OCI-LY1 (cell line): Measurements from ENCODE around the gene RAB7B.
A peak's percentile ranks its signal among the peaks of the same experiment; 100 is the strongest.

Experiments used
- H2AFZ ChIP-seq: fragments of 200-600 bp; sonication (generic), shearing (Covaris generic); 2 replicates; pipeline ENCODE4 v1.6.0; 2014; ENCODE audit warnings: antibody characterized with exemption, mild to moderate bottlenecking, low read length
- H3F3A ChIP-seq: fragments of 200-600 bp; sonication (generic), shearing (Covaris generic); 2 replicates; pipeline ENCODE4 v1.6.0; 2014; ENCODE audit warnings: mild to moderate bottlenecking, antibody characterized with exemption, low read length, moderate library complexity; ENCODE audit not compliant: insufficient read depth
- H3K27ac ChIP-seq: fragments of 200-600 bp; sonication (generic); 2 replicates; pipeline ENCODE4 v1.5.1; 2014; ENCODE audit warnings: low read length, mixed run types, mild to moderate bottlenecking, low read depth; ENCODE audit not compliant: poor library complexity, severe bottlenecking
- H3K27me3 ChIP-seq: fragments of 200-600 bp; sonication (generic); 2 replicates; pipeline ENCODE4 v1.6.0; 2014; ENCODE audit warnings: antibody characterized with exemption, mild to moderate bottlenecking, low read length, moderate library complexity; ENCODE audit not compliant: insufficient read depth
- H3K36me3 ChIP-seq: fragments of 200-600 bp; sonication (generic); 2 replicates; pipeline ENCODE4 v1.6.1; 2014; ENCODE audit warnings: mild to moderate bottlenecking, antibody characterized with exemption, low read length, moderate library complexity, mixed read lengths; ENCODE audit not compliant: insufficient read depth
- H3K4me1 ChIP-seq: fragments of 200-600 bp; sonication (generic); 2 replicates; pipeline ENCODE4 v1.5.1; 2014; ENCODE audit warnings: mild to moderate bottlenecking, low read length, moderate library complexity; ENCODE audit not compliant: insufficient read depth, severe bottlenecking
- H3K4me2 ChIP-seq: fragments of 200-600 bp; sonication (generic), shearing (Covaris generic); 2 replicates; pipeline ENCODE4 v1.6.1; 2014; ENCODE audit warnings: low read length
- H3K4me3 ChIP-seq: fragments of 200-600 bp; sonication (generic); 2 replicates; pipeline ENCODE4 v1.5.1; 2014; ENCODE audit warnings: low read length, low read depth, mild to moderate bottlenecking, mixed read lengths; ENCODE audit not compliant: poor library complexity, severe bottlenecking
- H3K79me2 ChIP-seq: fragments of 200-600 bp; shearing (Covaris generic); 2 replicates; pipeline ENCODE4 v1.6.1; 2016; ENCODE audit warnings: mixed run types, low read length, mixed read lengths; ENCODE audit not compliant: insufficient read depth
- H3K9ac ChIP-seq: fragments of 200-600 bp; sonication (generic), shearing (Covaris generic); 2 replicates; pipeline ENCODE4 v1.6.1; 2014; ENCODE audit warnings: mild to moderate bottlenecking, low read length, mixed read lengths
- H3K9me2 ChIP-seq: fragments of 200-600 bp; sonication (generic), shearing (Covaris generic); 2 replicates; pipeline ENCODE4 v1.6.1; 2014; ENCODE audit warnings: low read depth, mild to moderate bottlenecking, low read length, mixed read lengths
- H3K9me3 ChIP-seq: fragments of 200-600 bp; shearing (Covaris generic); 2 replicates; pipeline ENCODE4 v1.6.1; 2014; ENCODE audit warnings: low read length, mixed read lengths
- H4K20me1 ChIP-seq: fragments of 200-600 bp; sonication (generic), shearing (Covaris generic); 2 replicates; pipeline ENCODE4 v1.6.0; 2016; ENCODE audit warnings: mild to moderate bottlenecking, low read length; ENCODE audit not compliant: insufficient read depth
- CTCF ChIP-seq: fragments of 200-600 bp; sonication (generic), shearing (Covaris generic); IDR thresholded peaks from 2 replicates; pipeline ENCODE4 v1.5.1; 2017; ENCODE audit warnings: mild to moderate bottlenecking, antibody characterized with exemption, low read length, moderate library complexity, mixed read lengths
- EZH2 ChIP-seq: fragments of 200-600 bp; sonication (generic), shearing (Covaris generic); IDR thresholded peaks from 2 replicates; pipeline ENCODE4 v1.8.0; 2017; ENCODE audit warnings: borderline replicate concordance, mixed run types, mild to moderate bottlenecking, antibody characterized with exemption, low read length, moderate library complexity, mixed read lengths

The RAB7B gene

GRCh38 chr1:205940710-205941109 lies 62.5 kb downstream of the RAB7B start:
- no peak for TF ChIP-seq CTCF
- Histone ChIP-seq H3K79me2 (no peaks in the 10 kb centered on the region), H2AFZ (no peak overlapping the region), H3F3A (no peaks in the 10 kb centered on the region), H3K4me2 (no peak overlapping the region), H3K9me2 (no peaks in the 10 kb centered on the region), H3K27me3 (peaks cover 6% of the 10 kb centered on the region; the same call in 1 of the 2 replicates), H3K9me3 (no peaks in the 10 kb centered on the region), H3K36me3 (no peaks in the 10 kb centered on the region), H3K9ac (no peak overlapping the region), H3K4me1 (no peaks in the 10 kb centered on the region), H3K27ac (no peak overlapping the region), H3K4me3 (no peak overlapping the region), H4K20me1 (no peaks in the 10 kb centered on the region)

DNA sequence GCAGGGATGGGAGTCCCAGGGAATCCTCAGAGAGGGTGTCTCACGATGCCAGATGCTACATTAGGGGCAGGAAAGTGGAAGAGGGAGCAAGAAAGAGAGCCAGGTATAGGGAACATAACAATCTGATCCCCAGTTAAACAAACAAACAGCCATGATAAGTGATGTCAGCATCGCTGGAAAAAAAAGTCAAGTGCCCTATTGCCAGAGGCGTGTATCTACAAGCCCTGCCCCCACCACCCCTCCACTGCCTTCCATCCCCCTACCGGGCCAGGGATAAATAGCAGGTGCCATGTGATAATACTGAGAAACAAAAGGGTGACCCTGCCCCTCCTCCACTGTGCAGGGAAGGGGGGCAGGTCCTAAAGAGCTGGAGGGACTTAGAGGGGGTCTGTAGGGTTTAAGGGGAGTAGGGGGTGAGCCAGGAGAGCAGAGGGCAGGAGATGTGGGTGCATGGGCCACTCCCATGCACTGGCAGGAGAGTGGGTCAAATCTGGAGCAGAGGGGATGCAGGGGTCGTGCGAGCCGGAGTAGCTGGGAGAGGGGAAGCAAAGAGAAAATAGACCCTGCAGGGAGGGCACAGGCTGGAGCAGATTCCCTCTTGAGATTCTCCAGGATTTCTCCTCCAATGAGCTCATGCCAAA lies 63.4 kb downstream of the RAB7B start:
- TF ChIP-seq EZH2: no peak
- peak; percentile 19; the same call in 1 of the 2 replicates for TF ChIP-seq CTCF
- Histone ChIP-seq H3K4me1 (no peaks in the 10 kb centered on the region), H3K4me2 (no peak overlapping the region), H3K9me3 (no peaks in the 10 kb centered on the region), H4K20me1 (no peaks in the 10 kb centered on the region), H3K9ac (no peak overlapping the region), H3K79me2 (no peaks in the 10 kb centered on the region), H3K27ac (no peak overlapping the region), H3K9me2 (no peaks in the 10 kb centered on the region), H3K4me3 (no peak overlapping the region), H3F3A (no peaks in the 10 kb centered on the region), H3K36me3 (no peaks in the 10 kb centered on the region), H3K27me3 (peaks cover 6% of the 10 kb centered on the region; the same call in 1 of the 2 replicates), H2AFZ (no peak overlapping the region)

DNA sequence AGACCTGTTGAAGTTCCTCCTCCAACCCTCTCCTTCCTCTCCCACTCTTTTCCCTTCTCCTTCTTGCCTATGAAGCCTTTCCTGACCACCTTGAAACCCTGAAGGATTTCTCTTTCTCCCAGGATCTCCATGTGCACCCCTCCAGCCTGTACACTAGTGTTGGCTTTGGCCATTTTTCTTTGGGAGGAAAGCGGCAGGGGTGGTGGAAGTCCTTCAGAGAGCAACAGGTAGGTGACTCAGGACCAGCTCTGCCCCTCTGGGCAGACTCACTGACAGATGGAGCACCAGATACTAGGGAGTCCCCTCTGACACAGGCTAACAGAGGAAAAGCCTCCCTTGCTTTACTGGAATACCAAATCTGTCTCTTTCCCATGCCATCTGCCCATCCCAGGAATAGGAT lies 64.5 kb downstream of the RAB7B start:
- Histone ChIP-seq H3K79me2 (no peaks in the 10 kb centered on the region), H2AFZ (no peak overlapping the region), H3K9me2 (no peaks in the 10 kb centered on the region), H3K36me3 (no peaks in the 10 kb centered on the region), H3K4me1 (no peaks in the 10 kb centered on the region), H3K27ac (no peak overlapping the region), H3K9ac (no peak overlapping the region), H4K20me1 (no peaks in the 10 kb centered on the region), H3K4me2 (no peak overlapping the region), H3K4me3 (no peak overlapping the region), H3K27me3 (peaks cover 6% of the 10 kb centered on the region; the same call in 1 of the 2 replicates), H3F3A (no peaks in the 10 kb centered on the region), H3K9me3 (no peaks in the 10 kb centered on the region)
- TF ChIP-seq CTCF: no peak
- no peak for TF ChIP-seq EZH2
